WTC11 (cell line): ENCODE results near the gene RAX2. TPM values are rescaled to one million over a fixed set of nuclear protein-coding genes. Genes with fewer than 3 reads are reported as not detected.
A peak's percentile ranks its signal among the peaks of the same experiment; 100 is the strongest.

Source experiments
- ATAC-seq: fragments of 200-7000 bp; cut with Tn5 transposase; 2 replicates; pipeline ENCODE4 v1.10.0; 2021; ENCODE audit warnings: mild to moderate bottlenecking, moderate library complexity
- CTCF ChIA-PET: fragments of 300-600 bp; sonication (Branson Sonifier 250); formaldehyde crosslinking; loops from one replicate; lab custom pipeline; 2021; ENCODE audit warnings: antibody characterized with exemption; lab: Charles Lee
- POLR2A ChIA-PET: fragments of 350-600 bp; sonication (Branson Sonifier 250); formaldehyde crosslinking; loops from one replicate; lab custom pipeline; 2021; ENCODE audit warnings: antibody characterized with exemption; lab: Charles Lee
- DNase-seq: peaks from one replicate; pipeline ENCODE4 v3.0.0; 2021; ENCODE audit warnings: low spot score
- H3K27ac Mint-ChIP-seq: 2 replicates; pipeline ENCODE4 v1.8.0; 2021; ENCODE audit warnings: mixed read lengths
- H3K27me3 Mint-ChIP-seq: 2 replicates; pipeline ENCODE4 v1.8.0; 2021; ENCODE audit warnings: low read depth, mild to moderate bottlenecking, moderate library complexity, mixed read lengths
- H3K36me3 Mint-ChIP-seq: 2 replicates; pipeline ENCODE4 v1.8.0; 2021; ENCODE audit warnings: mixed read lengths
- H3K4me1 Mint-ChIP-seq: 2 replicates; pipeline ENCODE4 v1.8.0; 2022; ENCODE audit warnings: mixed read lengths
- H3K4me3 Mint-ChIP-seq: 2 replicates; pipeline ENCODE4 v1.8.0; 2021; ENCODE audit warnings: mild to moderate bottlenecking, moderate library complexity, mixed read lengths
- H3K9me3 Mint-ChIP-seq: 2 replicates; pipeline ENCODE4 v1.8.0; 2021; ENCODE audit warnings: mixed read lengths
- GTF2I ChIP-seq: fragments of 250-450 bp; sonication (Bioruptor Pico); conservative IDR thresholded peaks from 2 replicates; pipeline ENCODE4 v1.4.0; 2021; ENCODE audit warnings: mild to moderate bottlenecking
- IRF2 ChIP-seq: sonication (generic); formaldehyde crosslinking; IDR thresholded peaks from 2 replicates; pipeline ENCODE4 v1.8.0; 2022; ENCODE audit warnings: low read depth, missing genetic modification reagents, borderline replicate concordance
- TCF7 ChIP-seq: sonication (generic); formaldehyde crosslinking; IDR thresholded peaks from 2 replicates; pipeline ENCODE4 v1.8.0; 2022; ENCODE audit warnings: mild to moderate bottlenecking, low read depth, missing genetic modification reagents, moderate library complexity
- ZNF219 ChIP-seq: sonication (generic); formaldehyde crosslinking; IDR thresholded peaks from 2 replicates; pipeline ENCODE4 v1.8.0; 2023; ENCODE audit warnings: missing genetic modification reagents, mild to moderate bottlenecking, borderline replicate concordance
- total RNA-seq: library from RNA; stranded (reverse); gene quantifications from 3 replicates; pipeline ENCODE4 v1.2.3, GENCODE V29; 2021
- TF ChIP-seq, protein P1 (sequence below): fragments of 250-450 bp; sonication (Bioruptor Pico); IDR thresholded peaks from 2 replicates; pipeline ENCODE4 v1.9.0; 2021; ENCODE audit warnings: mild to moderate bottlenecking, borderline replicate concordance
- TF ChIP-seq, protein P2 (sequence below): sonication (generic); formaldehyde crosslinking; IDR thresholded peaks from 2 replicates; pipeline ENCODE4 v1.8.1; 2023; ENCODE audit warnings: mild to moderate bottlenecking, missing genetic modification reagents
- TF ChIP-seq, protein P3 (sequence below): sonication (generic); formaldehyde crosslinking; IDR thresholded peaks from 2 replicates; pipeline ENCODE4 v1.8.1; 2023; ENCODE audit warnings: mild to moderate bottlenecking, missing genetic modification reagents
- TF ChIP-seq, protein P4 (sequence below): sonication (generic); formaldehyde crosslinking; IDR thresholded peaks from 2 replicates; pipeline ENCODE4 v1.8.1; 2022; ENCODE audit warnings: low read depth, mild to moderate bottlenecking, moderate library complexity, missing genetic modification reagents, borderline replicate concordance
- TF ChIP-seq, protein P5 (sequence below): sonication (generic); formaldehyde crosslinking; IDR thresholded peaks from 2 replicates; pipeline ENCODE4 v1.8.1; 2023; ENCODE audit warnings: mild to moderate bottlenecking, missing genetic modification reagents, borderline replicate concordance
- TF ChIP-seq, protein P6 (sequence below): sonication (generic); formaldehyde crosslinking; IDR thresholded peaks from 2 replicates; pipeline ENCODE4 v1.8.0; 2022; ENCODE audit warnings: mild to moderate bottlenecking, missing genetic modification reagents
- TF ChIP-seq, protein P7 (sequence below): sonication (generic); formaldehyde crosslinking; IDR thresholded peaks from 2 replicates; pipeline ENCODE4 v1.8.1; 2023; ENCODE audit warnings: mild to moderate bottlenecking, moderate library complexity, missing genetic modification reagents

The RAX2 gene
- total RNA-seq, 1 experiment from 2014 or later: 0.09 TPM

DNA sequence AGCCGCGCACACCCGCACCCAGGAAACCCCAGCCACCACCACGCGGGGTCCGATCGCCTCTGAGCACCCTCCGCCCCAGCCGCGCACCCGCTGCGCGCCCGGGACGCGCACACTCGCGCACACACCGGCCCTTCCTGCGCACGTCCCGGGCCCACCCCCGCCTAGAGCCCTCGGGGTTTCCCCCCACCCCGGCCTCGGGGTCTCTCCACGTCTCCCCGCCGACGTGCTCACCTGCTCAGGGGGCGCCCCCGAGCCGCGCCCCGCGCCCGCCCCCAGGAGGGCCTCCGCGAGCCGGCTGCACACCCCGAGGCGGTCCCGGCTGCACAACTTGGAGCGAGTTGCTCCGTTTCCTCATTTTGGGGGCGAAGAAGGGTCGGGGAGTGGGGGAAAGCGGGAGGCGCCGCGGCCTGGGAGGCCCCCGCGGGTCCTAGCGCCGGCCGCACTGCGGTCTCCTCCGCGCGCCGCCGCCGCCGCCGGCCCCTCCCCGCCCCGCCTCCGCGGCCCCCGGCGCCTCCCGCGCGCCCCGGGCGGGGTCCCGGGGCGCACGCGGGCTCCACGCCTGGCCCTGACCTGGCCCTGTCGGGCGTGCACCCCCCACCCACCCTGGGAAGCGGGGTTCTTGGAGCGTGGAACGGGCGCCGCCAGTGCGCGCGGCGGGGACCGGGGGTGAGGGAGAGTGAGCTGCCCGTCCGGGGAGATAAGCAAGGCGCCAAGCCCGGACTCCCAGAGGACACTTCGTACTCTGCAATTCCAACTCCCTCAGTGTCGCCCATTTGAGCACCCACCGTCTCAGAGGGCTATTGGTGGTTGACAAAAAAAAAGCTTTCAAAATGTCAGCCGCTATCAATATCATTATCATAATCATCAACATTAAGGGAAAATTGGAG is 14.2 kb upstream of the RAX2 start, which contains the start of gene MATK:
MATK (minus strand) TSS at position 444 of the 887 bp plus-strand sequence. CDS start 1,246 bp downstream, outside the sequence.
- H3K27me3 Mint-ChIP-seq: peaks cover 28% of the 10 kb centered on the region
- CTCF ChIA-PET: interaction anchor here (0.9 to 1.0 kb wide), 3 partner anchors 17 to 94 kb away, joined by 3 to 5 read pairs (median 3); partner anchors contain the start of genes APBA3, ATCAY and MRPL54

DNA sequence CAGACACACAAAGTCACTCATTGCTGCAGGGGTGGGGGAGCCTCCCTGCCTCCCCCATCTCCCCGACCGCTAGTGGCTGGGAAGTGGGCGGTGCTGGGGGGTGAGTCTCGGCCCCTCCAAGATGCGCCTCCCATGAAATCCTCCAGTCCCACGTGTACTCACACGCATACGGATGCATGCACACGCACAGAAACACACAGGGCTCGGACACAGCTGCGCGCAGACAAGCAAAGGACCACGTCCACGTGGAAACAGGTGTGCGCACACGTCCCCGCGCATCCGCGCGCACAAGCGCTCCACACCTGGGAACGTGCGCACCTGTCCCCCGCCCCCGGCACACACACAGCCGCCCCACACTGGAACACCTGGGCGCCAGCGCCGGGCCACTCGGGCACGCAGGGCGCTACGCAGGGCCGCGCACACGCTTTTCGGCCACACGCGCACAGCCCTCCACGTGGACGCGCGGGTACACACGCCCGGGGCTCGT is 13.5 kb upstream of the RAX2 start:
- POLR2A ChIA-PET: interaction anchor here (0.5 kb wide), 1 partner anchor 205 kb away, joined by 3 read pairs; no protein-coding TSS in a partner anchor
- Mint-ChIP-seq H3K9me3 (peaks cover 18% of the 10 kb centered on the region), H3K4me3 (peak overlapping the region; percentile 75), H3K27me3 (peaks cover 21% of the 10 kb centered on the region), H3K27ac (no peak overlapping the region), H3K36me3 (peaks cover 21% of the 10 kb centered on the region), H3K4me1 (peaks cover 7% of the 10 kb centered on the region)
- CTCF ChIA-PET: interaction anchor here (0.7 to 2.7 kb wide), 7 partner anchors 10 to 202 kb away, joined by 3 to 13 read pairs (median 5); partner anchors contain the start of genes ATCAY and MRPL54
- DNase-seq (no peak), ATAC-seq (no peak)
- TF ChIP-seq, protein P1, sequence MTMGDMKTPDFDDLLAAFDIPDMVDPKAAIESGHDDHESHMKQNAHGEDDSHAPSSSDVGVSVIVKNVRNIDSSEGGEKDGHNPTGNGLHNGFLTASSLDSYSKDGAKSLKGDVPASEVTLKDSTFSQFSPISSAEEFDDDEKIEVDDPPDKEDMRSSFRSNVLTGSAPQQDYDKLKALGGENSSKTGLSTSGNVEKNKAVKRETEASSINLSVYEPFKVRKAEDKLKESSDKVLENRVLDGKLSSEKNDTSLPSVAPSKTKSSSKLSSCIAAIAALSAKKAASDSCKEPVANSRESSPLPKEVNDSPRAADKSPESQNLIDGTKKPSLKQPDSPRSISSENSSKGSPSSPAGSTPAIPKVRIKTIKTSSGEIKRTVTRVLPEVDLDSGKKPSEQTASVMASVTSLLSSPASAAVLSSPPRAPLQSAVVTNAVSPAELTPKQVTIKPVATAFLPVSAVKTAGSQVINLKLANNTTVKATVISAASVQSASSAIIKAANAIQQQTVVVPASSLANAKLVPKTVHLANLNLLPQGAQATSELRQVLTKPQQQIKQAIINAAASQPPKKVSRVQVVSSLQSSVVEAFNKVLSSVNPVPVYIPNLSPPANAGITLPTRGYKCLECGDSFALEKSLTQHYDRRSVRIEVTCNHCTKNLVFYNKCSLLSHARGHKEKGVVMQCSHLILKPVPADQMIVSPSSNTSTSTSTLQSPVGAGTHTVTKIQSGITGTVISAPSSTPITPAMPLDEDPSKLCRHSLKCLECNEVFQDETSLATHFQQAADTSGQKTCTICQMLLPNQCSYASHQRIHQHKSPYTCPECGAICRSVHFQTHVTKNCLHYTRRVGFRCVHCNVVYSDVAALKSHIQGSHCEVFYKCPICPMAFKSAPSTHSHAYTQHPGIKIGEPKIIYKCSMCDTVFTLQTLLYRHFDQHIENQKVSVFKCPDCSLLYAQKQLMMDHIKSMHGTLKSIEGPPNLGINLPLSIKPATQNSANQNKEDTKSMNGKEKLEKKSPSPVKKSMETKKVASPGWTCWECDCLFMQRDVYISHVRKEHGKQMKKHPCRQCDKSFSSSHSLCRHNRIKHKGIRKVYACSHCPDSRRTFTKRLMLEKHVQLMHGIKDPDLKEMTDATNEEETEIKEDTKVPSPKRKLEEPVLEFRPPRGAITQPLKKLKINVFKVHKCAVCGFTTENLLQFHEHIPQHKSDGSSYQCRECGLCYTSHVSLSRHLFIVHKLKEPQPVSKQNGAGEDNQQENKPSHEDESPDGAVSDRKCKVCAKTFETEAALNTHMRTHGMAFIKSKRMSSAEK (CRISPR knock-in tag): no peak
- no peak for TF ChIP-seq GTF2I (CRISPR knock-in tag)
- no peak for TF ChIP-seq IRF2 (CRISPR knock-in tag)
- TF ChIP-seq, protein P2, sequence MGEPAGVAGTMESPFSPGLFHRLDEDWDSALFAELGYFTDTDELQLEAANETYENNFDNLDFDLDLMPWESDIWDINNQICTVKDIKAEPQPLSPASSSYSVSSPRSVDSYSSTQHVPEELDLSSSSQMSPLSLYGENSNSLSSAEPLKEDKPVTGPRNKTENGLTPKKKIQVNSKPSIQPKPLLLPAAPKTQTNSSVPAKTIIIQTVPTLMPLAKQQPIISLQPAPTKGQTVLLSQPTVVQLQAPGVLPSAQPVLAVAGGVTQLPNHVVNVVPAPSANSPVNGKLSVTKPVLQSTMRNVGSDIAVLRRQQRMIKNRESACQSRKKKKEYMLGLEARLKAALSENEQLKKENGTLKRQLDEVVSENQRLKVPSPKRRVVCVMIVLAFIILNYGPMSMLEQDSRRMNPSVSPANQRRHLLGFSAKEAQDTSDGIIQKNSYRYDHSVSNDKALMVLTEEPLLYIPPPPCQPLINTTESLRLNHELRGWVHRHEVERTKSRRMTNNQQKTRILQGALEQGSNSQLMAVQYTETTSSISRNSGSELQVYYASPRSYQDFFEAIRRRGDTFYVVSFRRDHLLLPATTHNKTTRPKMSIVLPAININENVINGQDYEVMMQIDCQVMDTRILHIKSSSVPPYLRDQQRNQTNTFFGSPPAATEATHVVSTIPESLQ (CRISPR knock-in tag): no peak
- TF ChIP-seq, protein P3, sequence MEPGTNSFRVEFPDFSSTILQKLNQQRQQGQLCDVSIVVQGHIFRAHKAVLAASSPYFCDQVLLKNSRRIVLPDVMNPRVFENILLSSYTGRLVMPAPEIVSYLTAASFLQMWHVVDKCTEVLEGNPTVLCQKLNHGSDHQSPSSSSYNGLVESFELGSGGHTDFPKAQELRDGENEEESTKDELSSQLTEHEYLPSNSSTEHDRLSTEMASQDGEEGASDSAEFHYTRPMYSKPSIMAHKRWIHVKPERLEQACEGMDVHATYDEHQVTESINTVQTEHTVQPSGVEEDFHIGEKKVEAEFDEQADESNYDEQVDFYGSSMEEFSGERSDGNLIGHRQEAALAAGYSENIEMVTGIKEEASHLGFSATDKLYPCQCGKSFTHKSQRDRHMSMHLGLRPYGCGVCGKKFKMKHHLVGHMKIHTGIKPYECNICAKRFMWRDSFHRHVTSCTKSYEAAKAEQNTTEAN: no peak

More for the DNA sequence above, 14.2 kb upstream of the RAX2 start, which contains the start of gene MATK:
- ATAC-seq: peak; percentile 29
- TF ChIP-seq TCF7 (CRISPR knock-in tag) (0 out of 2 replicates have a peak, but pooled peaks have one; percentile 12), ZNF219 (CRISPR knock-in tag) (no peak), GTF2I (CRISPR knock-in tag) (peak; percentile 97)
- TF ChIP-seq, protein P4, sequence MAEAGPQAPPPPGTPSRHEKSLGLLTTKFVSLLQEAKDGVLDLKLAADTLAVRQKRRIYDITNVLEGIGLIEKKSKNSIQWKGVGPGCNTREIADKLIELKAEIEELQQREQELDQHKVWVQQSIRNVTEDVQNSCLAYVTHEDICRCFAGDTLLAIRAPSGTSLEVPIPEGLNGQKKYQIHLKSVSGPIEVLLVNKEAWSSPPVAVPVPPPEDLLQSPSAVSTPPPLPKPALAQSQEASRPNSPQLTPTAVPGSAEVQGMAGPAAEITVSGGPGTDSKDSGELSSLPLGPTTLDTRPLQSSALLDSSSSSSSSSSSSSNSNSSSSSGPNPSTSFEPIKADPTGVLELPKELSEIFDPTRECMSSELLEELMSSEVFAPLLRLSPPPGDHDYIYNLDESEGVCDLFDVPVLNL (CRISPR knock-in tag): peak; percentile 72; the same call in 1 of the 2 replicates
- TF ChIP-seq, protein P5, sequence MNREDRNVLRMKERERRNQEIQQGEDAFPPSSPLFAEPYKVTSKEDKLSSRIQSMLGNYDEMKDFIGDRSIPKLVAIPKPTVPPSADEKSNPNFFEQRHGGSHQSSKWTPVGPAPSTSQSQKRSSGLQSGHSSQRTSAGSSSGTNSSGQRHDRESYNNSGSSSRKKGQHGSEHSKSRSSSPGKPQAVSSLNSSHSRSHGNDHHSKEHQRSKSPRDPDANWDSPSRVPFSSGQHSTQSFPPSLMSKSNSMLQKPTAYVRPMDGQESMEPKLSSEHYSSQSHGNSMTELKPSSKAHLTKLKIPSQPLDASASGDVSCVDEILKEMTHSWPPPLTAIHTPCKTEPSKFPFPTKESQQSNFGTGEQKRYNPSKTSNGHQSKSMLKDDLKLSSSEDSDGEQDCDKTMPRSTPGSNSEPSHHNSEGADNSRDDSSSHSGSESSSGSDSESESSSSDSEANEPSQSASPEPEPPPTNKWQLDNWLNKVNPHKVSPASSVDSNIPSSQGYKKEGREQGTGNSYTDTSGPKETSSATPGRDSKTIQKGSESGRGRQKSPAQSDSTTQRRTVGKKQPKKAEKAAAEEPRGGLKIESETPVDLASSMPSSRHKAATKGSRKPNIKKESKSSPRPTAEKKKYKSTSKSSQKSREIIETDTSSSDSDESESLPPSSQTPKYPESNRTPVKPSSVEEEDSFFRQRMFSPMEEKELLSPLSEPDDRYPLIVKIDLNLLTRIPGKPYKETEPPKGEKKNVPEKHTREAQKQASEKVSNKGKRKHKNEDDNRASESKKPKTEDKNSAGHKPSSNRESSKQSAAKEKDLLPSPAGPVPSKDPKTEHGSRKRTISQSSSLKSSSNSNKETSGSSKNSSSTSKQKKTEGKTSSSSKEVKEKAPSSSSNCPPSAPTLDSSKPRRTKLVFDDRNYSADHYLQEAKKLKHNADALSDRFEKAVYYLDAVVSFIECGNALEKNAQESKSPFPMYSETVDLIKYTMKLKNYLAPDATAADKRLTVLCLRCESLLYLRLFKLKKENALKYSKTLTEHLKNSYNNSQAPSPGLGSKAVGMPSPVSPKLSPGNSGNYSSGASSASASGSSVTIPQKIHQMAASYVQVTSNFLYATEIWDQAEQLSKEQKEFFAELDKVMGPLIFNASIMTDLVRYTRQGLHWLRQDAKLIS (CRISPR knock-in tag): no peak
- TF ChIP-seq, protein P6, sequence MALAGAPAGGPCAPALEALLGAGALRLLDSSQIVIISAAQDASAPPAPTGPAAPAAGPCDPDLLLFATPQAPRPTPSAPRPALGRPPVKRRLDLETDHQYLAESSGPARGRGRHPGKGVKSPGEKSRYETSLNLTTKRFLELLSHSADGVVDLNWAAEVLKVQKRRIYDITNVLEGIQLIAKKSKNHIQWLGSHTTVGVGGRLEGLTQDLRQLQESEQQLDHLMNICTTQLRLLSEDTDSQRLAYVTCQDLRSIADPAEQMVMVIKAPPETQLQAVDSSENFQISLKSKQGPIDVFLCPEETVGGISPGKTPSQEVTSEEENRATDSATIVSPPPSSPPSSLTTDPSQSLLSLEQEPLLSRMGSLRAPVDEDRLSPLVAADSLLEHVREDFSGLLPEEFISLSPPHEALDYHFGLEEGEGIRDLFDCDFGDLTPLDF (CRISPR knock-in tag): 0 out of 2 replicates have a peak, but pooled peaks have one; percentile 13
- TF ChIP-seq, protein P7, sequence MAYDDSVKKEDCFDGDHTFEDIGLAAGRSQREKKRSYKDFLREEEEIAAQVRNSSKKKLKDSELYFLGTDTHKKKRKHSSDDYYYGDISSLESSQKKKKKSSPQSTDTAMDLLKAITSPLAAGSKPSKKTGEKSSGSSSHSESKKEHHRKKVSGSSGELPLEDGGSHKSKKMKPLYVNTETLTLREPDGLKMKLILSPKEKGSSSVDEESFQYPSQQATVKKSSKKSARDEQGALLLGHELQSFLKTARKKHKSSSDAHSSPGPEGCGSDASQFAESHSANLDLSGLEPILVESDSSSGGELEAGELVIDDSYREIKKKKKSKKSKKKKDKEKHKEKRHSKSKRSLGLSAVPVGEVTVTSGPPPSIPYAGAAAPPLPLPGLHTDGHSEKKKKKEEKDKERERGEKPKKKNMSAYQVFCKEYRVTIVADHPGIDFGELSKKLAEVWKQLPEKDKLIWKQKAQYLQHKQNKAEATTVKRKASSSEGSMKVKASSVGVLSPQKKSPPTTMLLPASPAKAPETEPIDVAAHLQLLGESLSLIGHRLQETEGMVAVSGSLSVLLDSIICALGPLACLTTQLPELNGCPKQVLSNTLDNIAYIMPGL (CRISPR knock-in tag): peak; percentile 45; the same call in 1 of the 2 replicates
- TF ChIP-seq, all 79 proteins: peak for 5
- POLR2A ChIA-PET: interaction anchor here (0.5 kb wide), 1 partner anchor 255 kb away, joined by 4 read pairs; no protein-coding TSS in a partner anchor
- Mint-ChIP-seq H3K27ac (no peak within 1 kb of the TSS), H3K4me1 (peaks cover 7% of the 10 kb centered on the region), H3K4me3 (peak within 1 kb of the TSS; percentile 75), H3K9me3 (peaks cover 14% of the 10 kb centered on the region), H3K36me3 (peaks cover 18% of the 10 kb centered on the region)
- DNase-seq: peak; percentile 41
